H1 (cell line): ENCODE results near the gene SORCS3.

ENCODE experiments used
- ATF3 ChIP-seq: IDR thresholded peaks from 2 replicates; pipeline ENCODE4 v1.6.1; 2011; ENCODE audit warnings: low read depth, mild to moderate bottlenecking, low read length; ENCODE audit not compliant: insufficient read depth
- BCL11A ChIP-seq, 2 experiments: IDR thresholded peaks; one replicate each; pipeline ENCODE4 v1.6.1; 2011; ENCODE audit warnings: low read depth in 2 of 2, low read length in 2 of 2, mild to moderate bottlenecking in 2 of 2
- CREB1 ChIP-seq: IDR thresholded peaks from 2 replicates; pipeline ENCODE4 v1.6.1; 2012; ENCODE audit warnings: inconsistent platforms
- EP300 ChIP-seq, 2 experiments: IDR thresholded peaks; 1 replicate in 1 of 2; 2 replicates in 1 of 2; pipeline ENCODE4 v1.6.1; 2011 to 2012; ENCODE audit warnings: low read depth in 2 of 2, low read length in 2 of 2, mild to moderate bottlenecking in 2 of 2, borderline replicate concordance in 1 of 2, inconsistent platforms in 1 of 2, moderate library complexity in 1 of 2
- EZH2 ChIP-seq: fragments of 200-600 bp; sonication (generic); IDR thresholded peaks from 2 replicates; pipeline ENCODE4 v1.7.1; 2012; ENCODE audit warnings: low read depth, mild to moderate bottlenecking, moderate library complexity, low read length, inconsistent platforms; ENCODE audit not compliant: severe bottlenecking
- HDAC2 ChIP-seq, 2 experiments: fragments of 300-600 bp in 1 of 2; sonication (generic) in 1 of 2; IDR thresholded peaks; 2 replicates each; pipeline ENCODE4 v1.6.1; 2011 to 2012; ENCODE audit warnings: low read depth in 2 of 2, low read length in 2 of 2, mild to moderate bottlenecking in 2 of 2, moderate library complexity in 2 of 2, borderline replicate concordance in 1 of 2, inconsistent platforms in 1 of 2
- PHF8 ChIP-seq: fragments of 200-600 bp; sonication (generic); conservative IDR thresholded peaks from 2 replicates; pipeline ENCODE4 v1.7.1; 2012; ENCODE audit warnings: low read depth, mild to moderate bottlenecking, inconsistent platforms, low read length, moderate library complexity
- POLR2A ChIP-seq, 2 experiments: IDR thresholded peaks; 1 replicate in 1 of 2; 2 replicates in 1 of 2; pipeline ENCODE4 v1.6.1; 2011; ENCODE audit warnings: low read depth in 2 of 2, low read length in 2 of 2, mild to moderate bottlenecking in 2 of 2; ENCODE audit errors: control extremely low read depth in 1 of 2
- RFX5 ChIP-seq: IDR thresholded peaks from 2 replicates; pipeline ENCODE4 v1.6.1; 2011; ENCODE audit warnings: low read depth, low read length, improper control_type of control experiment, borderline replicate concordance
- RXRA ChIP-seq: IDR thresholded peaks from 2 replicates; pipeline ENCODE4 v1.6.1; 2011; ENCODE audit warnings: low read depth, mild to moderate bottlenecking, low read length, moderate library complexity; ENCODE audit not compliant: insufficient read depth
- TAF7 ChIP-seq: optimal IDR thresholded peaks from 2 replicates; pipeline ENCODE3; 2011; ENCODE audit warnings: low read depth, mild to moderate bottlenecking, inconsistent platforms, low read length, moderate library complexity, borderline replicate concordance
- TF ChIP-seq, protein P1 (sequence below), 3 experiments: IDR thresholded peaks; 1 replicate in 2 of 3; 2 replicates in 1 of 3; pipeline versions ENCODE4 v1.5.1 to v1.6.1; 2011; ENCODE audit warnings: low read length in 3 of 3, mild to moderate bottlenecking in 3 of 3, inconsistent platforms in 2 of 3, low read depth in 1 of 3, moderate library complexity in 1 of 3; ENCODE audit not compliant: insufficient read depth in 1 of 3; ENCODE audit errors: control extremely low read depth in 1 of 3

GRCh38 chr10:104899779-104900178 lies 258.7 kb downstream of the SORCS3 start:
- TF ChIP-seq EZH2 (no peak), HDAC2 (IDR thresholded peaks at IDR 0.05; ENCODE audit: borderline replicate concordance in 1 of 2, low read depth in 2 of 2, low read length in 2 of 2) (no peak), RFX5 (no peak), CREB1 (no peak), RXRA (no peak), POLR2A (IDR thresholded peaks at IDR 0.05; ENCODE audit: control extremely low read depth in 1 of 2, low read depth in 2 of 2, low read length in 2 of 2) (no peak), EP300 (IDR thresholded peaks at IDR 0.05; ENCODE audit: borderline replicate concordance in 1 of 2, low read depth in 2 of 2, low read length in 2 of 2) (no peak), BCL11A (IDR thresholded peaks at IDR 0.05; ENCODE audit: low read depth in 2 of 2, low read length in 2 of 2) (no peak), PHF8 (no peak), TAF7 (no peak), ATF3 (no peak)
- TF ChIP-seq, protein P1, sequence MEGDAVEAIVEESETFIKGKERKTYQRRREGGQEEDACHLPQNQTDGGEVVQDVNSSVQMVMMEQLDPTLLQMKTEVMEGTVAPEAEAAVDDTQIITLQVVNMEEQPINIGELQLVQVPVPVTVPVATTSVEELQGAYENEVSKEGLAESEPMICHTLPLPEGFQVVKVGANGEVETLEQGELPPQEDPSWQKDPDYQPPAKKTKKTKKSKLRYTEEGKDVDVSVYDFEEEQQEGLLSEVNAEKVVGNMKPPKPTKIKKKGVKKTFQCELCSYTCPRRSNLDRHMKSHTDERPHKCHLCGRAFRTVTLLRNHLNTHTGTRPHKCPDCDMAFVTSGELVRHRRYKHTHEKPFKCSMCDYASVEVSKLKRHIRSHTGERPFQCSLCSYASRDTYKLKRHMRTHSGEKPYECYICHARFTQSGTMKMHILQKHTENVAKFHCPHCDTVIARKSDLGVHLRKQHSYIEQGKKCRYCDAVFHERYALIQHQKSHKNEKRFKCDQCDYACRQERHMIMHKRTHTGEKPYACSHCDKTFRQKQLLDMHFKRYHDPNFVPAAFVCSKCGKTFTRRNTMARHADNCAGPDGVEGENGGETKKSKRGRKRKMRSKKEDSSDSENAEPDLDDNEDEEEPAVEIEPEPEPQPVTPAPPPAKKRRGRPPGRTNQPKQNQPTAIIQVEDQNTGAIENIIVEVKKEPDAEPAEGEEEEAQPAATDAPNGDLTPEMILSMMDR (IDR thresholded peaks at IDR 0.05; ENCODE audit: control extremely low read depth in 1 of 3, insufficient read depth in 1 of 3, low read depth in 1 of 3, low read length in 3 of 3) = no peak
